WTC11 (cell line): ENCODE data around the gene SNX20.

ENCODE experiments used
- AFF4 ChIP-seq: sonication (generic); formaldehyde crosslinking; IDR thresholded peaks from 2 replicates; pipeline ENCODE4 v1.8.1; 2023; ENCODE audit warnings: mild to moderate bottlenecking, missing genetic modification reagents, borderline replicate concordance
- CDX4 ChIP-seq: fragments of 250-450 bp; sonication (Bioruptor Pico); IDR thresholded peaks from 2 replicates; pipeline ENCODE4 v1.9.0; 2021; ENCODE audit warnings: moderate library complexity, mild to moderate bottlenecking, inconsistent platforms, borderline replicate concordance
- CTCF ChIP-seq: fragments of 200-600 bp; IDR thresholded peaks from 2 replicates; pipeline ENCODE4 v1.8.0; 2022; ENCODE audit warnings: antibody characterized with exemption
- ERG ChIP-seq: fragments of 250-450 bp; sonication (Bioruptor Pico); IDR thresholded peaks from 2 replicates; pipeline ENCODE4 v1.8.0; 2021; ENCODE audit warnings: mild to moderate bottlenecking
- FOXJ3 ChIP-seq: sonication (generic); formaldehyde crosslinking; IDR thresholded peaks from 2 replicates; pipeline ENCODE4 v1.9.0; 2021; ENCODE audit warnings: missing genetic modification reagents, mild to moderate bottlenecking, borderline replicate concordance
- IRF1 ChIP-seq: sonication (generic); formaldehyde crosslinking; IDR thresholded peaks from 2 replicates; pipeline ENCODE4 v1.8.0; 2023; ENCODE audit warnings: missing genetic modification reagents
- JUN ChIP-seq: sonication (generic); formaldehyde crosslinking; IDR thresholded peaks from 2 replicates; pipeline ENCODE4 v1.8.0; 2023; ENCODE audit warnings: mild to moderate bottlenecking, missing genetic modification reagents
- NFYB ChIP-seq: sonication (generic); formaldehyde crosslinking; conservative IDR thresholded peaks from 2 replicates; pipeline ENCODE4 v1.8.0; 2022; ENCODE audit warnings: low read depth, missing genetic modification reagents
- RELA ChIP-seq: sonication (generic); formaldehyde crosslinking; IDR thresholded peaks from 2 replicates; pipeline ENCODE4 v1.8.1; 2022; ENCODE audit warnings: missing genetic modification reagents, mild to moderate bottlenecking, borderline replicate concordance
- TCF7 ChIP-seq: sonication (generic); formaldehyde crosslinking; IDR thresholded peaks from 2 replicates; pipeline ENCODE4 v1.8.0; 2022; ENCODE audit warnings: mild to moderate bottlenecking, low read depth, missing genetic modification reagents, moderate library complexity
- ZNF121 ChIP-seq: sonication (generic); formaldehyde crosslinking; IDR thresholded peaks from 2 replicates; pipeline ENCODE4 v1.8.0; 2023; ENCODE audit warnings: missing genetic modification reagents
- ZNF219 ChIP-seq: sonication (generic); formaldehyde crosslinking; IDR thresholded peaks from 2 replicates; pipeline ENCODE4 v1.8.0; 2023; ENCODE audit warnings: missing genetic modification reagents, mild to moderate bottlenecking, borderline replicate concordance
- TF ChIP-seq, protein P1 (sequence below): sonication (generic); formaldehyde crosslinking; IDR thresholded peaks from 2 replicates; pipeline ENCODE4 v1.8.1; 2023; ENCODE audit warnings: mild to moderate bottlenecking, missing genetic modification reagents, moderate library complexity
- TF ChIP-seq, protein P2 (sequence below): fragments of 250-450 bp; sonication (Bioruptor Pico); IDR thresholded peaks from 2 replicates; pipeline ENCODE4 v1.9.0; 2021; ENCODE audit warnings: mild to moderate bottlenecking, borderline replicate concordance

- no peak for TF ChIP-seq ZNF219 (CRISPR knock-in tag)
- no peak for TF ChIP-seq NFYB (CRISPR knock-in tag)
- TF ChIP-seq JUN (CRISPR knock-in tag), result no peak
- no peak for TF ChIP-seq CTCF
- no peak for TF ChIP-seq AFF4 (CRISPR knock-in tag)
- TF ChIP-seq, protein P1, sequence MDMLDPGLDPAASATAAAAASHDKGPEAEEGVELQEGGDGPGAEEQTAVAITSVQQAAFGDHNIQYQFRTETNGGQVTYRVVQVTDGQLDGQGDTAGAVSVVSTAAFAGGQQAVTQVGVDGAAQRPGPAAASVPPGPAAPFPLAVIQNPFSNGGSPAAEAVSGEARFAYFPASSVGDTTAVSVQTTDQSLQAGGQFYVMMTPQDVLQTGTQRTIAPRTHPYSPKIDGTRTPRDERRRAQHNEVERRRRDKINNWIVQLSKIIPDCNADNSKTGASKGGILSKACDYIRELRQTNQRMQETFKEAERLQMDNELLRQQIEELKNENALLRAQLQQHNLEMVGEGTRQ, result no peak
- TF ChIP-seq, protein P2, sequence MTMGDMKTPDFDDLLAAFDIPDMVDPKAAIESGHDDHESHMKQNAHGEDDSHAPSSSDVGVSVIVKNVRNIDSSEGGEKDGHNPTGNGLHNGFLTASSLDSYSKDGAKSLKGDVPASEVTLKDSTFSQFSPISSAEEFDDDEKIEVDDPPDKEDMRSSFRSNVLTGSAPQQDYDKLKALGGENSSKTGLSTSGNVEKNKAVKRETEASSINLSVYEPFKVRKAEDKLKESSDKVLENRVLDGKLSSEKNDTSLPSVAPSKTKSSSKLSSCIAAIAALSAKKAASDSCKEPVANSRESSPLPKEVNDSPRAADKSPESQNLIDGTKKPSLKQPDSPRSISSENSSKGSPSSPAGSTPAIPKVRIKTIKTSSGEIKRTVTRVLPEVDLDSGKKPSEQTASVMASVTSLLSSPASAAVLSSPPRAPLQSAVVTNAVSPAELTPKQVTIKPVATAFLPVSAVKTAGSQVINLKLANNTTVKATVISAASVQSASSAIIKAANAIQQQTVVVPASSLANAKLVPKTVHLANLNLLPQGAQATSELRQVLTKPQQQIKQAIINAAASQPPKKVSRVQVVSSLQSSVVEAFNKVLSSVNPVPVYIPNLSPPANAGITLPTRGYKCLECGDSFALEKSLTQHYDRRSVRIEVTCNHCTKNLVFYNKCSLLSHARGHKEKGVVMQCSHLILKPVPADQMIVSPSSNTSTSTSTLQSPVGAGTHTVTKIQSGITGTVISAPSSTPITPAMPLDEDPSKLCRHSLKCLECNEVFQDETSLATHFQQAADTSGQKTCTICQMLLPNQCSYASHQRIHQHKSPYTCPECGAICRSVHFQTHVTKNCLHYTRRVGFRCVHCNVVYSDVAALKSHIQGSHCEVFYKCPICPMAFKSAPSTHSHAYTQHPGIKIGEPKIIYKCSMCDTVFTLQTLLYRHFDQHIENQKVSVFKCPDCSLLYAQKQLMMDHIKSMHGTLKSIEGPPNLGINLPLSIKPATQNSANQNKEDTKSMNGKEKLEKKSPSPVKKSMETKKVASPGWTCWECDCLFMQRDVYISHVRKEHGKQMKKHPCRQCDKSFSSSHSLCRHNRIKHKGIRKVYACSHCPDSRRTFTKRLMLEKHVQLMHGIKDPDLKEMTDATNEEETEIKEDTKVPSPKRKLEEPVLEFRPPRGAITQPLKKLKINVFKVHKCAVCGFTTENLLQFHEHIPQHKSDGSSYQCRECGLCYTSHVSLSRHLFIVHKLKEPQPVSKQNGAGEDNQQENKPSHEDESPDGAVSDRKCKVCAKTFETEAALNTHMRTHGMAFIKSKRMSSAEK (CRISPR knock-in tag), result no peak
- TF ChIP-seq ZNF121 (CRISPR knock-in tag), result no peak
- no peak for TF ChIP-seq IRF1
- no peak for TF ChIP-seq FOXJ3
- no peak for TF ChIP-seq ERG (CRISPR knock-in tag)
- no peak for TF ChIP-seq RELA (CRISPR knock-in tag)
- no peak for TF ChIP-seq TCF7
- no peak for TF ChIP-seq CDX4 (CRISPR knock-in tag)
Observed at GRCh38 chr16:50674831-50675230, 6.3 kb downstream of the SNX20 start.
